ENCODE measurements around the gene SUPT6H.
"Not testable (repeated sequence)": the region's sequence is repeated elsewhere in the genome, so short reads cannot be mapped to it uniquely, and the experiment has no call there.

SUPT6H gene

DNA sequence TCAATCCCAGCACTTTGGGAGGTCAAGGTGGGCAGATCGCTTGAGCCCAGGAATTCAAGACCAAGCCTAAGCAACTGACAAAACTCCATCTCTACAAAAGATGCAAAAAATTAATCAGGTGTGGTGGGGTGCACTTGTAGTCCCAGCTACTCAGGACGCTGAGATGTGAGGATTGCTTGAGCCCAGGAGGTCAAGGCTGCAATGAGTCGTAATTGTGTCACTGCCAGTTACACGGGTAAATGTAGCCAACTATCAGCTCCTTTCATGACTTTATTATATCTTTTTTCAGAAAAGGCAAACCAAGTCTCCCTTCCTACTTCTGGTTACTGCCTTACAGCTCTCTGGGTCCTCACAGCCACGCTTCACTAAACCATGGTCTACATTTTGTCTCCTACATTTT, 4.2 kb upstream of the SUPT6H start (continued):
- TF ChIP-seq ZFP30 (CRISPR knock-in tag; IDR thresholded peaks at IDR 0.05): no peak
- no peak for TF ChIP-seq ESRRG (CRISPR knock-in tag; IDR thresholded peaks at IDR 0.05)

DNA sequence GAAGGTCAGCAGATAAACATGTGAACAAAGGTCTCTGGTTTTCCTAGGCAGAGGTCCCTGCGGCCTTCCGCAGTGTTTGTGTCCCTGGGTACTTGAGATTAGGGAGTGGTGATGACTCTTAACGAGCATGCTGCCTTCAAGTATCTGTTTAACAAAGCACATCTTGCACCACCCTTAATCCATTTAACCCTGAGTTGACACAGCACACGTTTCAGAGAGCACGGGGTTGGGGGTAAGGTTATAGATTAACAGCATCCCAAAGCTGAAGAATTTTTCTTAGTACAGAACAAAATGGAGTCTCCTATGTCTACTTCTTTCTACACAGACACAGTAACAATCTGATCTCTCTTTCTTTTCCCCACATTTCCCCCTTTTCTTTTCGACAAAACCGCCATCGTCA, 3.7 kb upstream of the SUPT6H start:
- ATAC-seq: not testable (repeated sequence)

DNA sequence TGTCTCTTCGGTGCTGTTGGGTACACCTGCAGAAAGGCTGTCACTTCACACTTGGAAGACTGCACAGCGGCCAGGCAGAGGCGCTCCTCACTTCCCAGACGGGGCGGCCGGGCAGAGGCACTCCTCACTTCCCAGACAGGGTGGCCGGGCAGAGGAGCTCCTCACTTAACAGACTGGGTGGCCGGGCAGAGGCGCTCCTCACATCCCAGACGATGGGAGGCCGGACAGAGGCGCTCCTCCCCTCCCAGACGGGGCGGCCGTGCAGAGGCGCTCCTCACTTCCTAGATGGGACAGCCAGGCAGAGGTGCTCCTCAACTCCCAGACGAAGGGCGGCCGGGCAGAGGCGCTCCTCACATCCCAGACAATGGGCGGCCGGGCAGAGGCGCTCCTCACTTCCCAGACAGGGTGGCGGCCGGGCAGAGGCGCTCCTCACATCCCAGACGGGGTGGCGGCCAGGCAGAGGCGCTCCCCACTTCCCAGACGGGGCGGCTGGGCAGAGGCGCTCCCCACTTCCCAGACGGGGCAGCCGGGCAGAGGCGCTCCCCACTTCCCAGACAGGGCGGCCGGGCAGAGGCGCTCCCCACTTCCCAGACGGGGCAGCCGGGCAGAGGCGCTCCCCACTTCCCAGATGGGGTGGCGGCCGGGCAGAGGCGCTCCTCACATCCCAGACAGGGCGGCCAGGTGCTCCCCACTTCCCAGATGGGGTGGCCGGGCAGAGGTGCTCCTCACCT, 3.1 kb upstream of the SUPT6H start:
- ATAC-seq: not testable (repeated sequence)

DNA sequence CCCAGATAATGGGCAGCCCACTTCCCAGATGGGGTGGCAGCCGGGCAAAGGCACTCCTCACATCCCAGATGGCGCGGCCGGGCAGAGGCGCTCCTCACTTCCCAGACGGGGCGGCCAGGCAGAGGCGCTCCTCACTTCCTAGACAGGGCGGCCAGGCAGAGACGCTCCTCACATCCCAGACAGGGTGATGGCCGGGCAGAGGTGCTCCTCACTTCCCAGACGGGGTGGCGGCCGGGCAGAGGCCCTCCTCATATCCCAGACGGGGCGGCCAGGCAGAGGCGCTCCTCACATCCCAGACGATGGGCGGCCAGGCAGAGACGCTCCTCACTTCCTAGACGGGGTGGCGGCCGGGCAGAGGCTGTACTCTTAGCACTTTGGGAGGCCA, 2.5 kb upstream of the SUPT6H start:
- ATAC-seq: not testable (repeated sequence)

DNA sequence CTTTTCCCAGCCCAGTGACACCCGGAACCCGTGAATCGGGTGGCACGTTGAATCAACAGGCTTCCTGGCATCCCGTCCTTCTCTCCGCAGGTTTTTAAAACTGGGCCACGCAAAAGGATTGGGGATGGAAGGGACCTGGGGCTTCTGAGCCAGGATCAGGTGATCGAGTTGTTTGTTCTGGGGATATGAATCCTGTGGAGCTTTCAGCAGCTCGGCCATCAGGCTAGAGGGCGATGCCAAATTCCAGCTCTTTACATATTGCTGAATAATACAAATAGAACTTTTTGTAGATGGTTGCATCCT, 473 bp downstream of the SUPT6H start:
- ATAC-seq: peak; percentile 36
- TF ChIP-seq GLIS3 (CRISPR knock-in tag; IDR thresholded peaks at IDR 0.05) (no peak), TCF4 (CRISPR knock-in tag; IDR thresholded peaks at IDR 0.05; ENCODE audit: borderline replicate concordance) (no peak), OSR1 (CRISPR knock-in tag; IDR thresholded peaks at IDR 0.05) (no peak), ISL1 (CRISPR knock-in tag; IDR thresholded peaks at IDR 0.05) (no peak), ZNF70 (CRISPR knock-in tag; IDR thresholded peaks at IDR 0.05) (no peak), PPARA (CRISPR knock-in tag; IDR thresholded peaks at IDR 0.05; ENCODE audit: borderline replicate concordance) (no peak), ZC3H10 (CRISPR knock-in tag; IDR thresholded peaks at IDR 0.05) (no peak), CSDC2 (CRISPR knock-in tag; IDR thresholded peaks at IDR 0.05) (no peak), SNAI2 (CRISPR knock-in tag; IDR thresholded peaks at IDR 0.05) (no peak), TOX (CRISPR knock-in tag; IDR thresholded peaks at IDR 0.05; ENCODE audit: borderline replicate concordance) (no peak), BACH2 (CRISPR knock-in tag; IDR thresholded peaks at IDR 0.05; ENCODE audit: borderline replicate concordance) (no peak), ARNTL (CRISPR knock-in tag; IDR thresholded peaks at IDR 0.05; ENCODE audit: borderline replicate concordance, low read depth) (no peak), ZNF8 (CRISPR knock-in tag; IDR thresholded peaks at IDR 0.05) (no peak), ZNF565 (CRISPR knock-in tag; conservative IDR thresholded peaks at IDR 0.05; ENCODE audit: low read depth) (no peak), ZFP30 (CRISPR knock-in tag; IDR thresholded peaks at IDR 0.05) (no peak), ZFP3 (CRISPR knock-in tag; IDR thresholded peaks at IDR 0.05) (no peak)
- TF ChIP-seq, protein P1, sequence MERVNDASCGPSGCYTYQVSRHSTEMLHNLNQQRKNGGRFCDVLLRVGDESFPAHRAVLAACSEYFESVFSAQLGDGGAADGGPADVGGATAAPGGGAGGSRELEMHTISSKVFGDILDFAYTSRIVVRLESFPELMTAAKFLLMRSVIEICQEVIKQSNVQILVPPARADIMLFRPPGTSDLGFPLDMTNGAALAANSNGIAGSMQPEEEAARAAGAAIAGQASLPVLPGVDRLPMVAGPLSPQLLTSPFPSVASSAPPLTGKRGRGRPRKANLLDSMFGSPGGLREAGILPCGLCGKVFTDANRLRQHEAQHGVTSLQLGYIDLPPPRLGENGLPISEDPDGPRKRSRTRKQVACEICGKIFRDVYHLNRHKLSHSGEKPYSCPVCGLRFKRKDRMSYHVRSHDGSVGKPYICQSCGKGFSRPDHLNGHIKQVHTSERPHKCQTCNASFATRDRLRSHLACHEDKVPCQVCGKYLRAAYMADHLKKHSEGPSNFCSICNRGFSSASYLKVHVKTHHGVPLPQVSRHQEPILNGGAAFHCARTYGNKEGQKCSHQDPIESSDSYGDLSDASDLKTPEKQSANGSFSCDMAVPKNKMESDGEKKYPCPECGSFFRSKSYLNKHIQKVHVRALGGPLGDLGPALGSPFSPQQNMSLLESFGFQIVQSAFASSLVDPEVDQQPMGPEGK (CRISPR knock-in tag; IDR thresholded peaks at IDR 0.05; ENCODE audit: borderline replicate concordance): no peak
- TF ChIP-seq, protein P2, sequence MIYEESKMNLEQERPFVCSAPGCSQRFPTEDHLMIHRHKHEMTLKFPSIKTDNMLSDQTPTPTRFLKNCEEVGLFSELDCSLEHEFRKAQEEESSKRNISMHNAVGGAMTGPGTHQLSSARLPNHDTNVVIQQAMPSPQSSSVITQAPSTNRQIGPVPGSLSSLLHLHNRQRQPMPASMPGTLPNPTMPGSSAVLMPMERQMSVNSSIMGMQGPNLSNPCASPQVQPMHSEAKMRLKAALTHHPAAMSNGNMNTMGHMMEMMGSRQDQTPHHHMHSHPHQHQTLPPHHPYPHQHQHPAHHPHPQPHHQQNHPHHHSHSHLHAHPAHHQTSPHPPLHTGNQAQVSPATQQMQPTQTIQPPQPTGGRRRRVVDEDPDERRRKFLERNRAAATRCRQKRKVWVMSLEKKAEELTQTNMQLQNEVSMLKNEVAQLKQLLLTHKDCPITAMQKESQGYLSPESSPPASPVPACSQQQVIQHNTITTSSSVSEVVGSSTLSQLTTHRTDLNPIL (CRISPR knock-in tag; IDR thresholded peaks at IDR 0.05; ENCODE audit: low read depth): no peak
- TF ChIP-seq, protein P3, sequence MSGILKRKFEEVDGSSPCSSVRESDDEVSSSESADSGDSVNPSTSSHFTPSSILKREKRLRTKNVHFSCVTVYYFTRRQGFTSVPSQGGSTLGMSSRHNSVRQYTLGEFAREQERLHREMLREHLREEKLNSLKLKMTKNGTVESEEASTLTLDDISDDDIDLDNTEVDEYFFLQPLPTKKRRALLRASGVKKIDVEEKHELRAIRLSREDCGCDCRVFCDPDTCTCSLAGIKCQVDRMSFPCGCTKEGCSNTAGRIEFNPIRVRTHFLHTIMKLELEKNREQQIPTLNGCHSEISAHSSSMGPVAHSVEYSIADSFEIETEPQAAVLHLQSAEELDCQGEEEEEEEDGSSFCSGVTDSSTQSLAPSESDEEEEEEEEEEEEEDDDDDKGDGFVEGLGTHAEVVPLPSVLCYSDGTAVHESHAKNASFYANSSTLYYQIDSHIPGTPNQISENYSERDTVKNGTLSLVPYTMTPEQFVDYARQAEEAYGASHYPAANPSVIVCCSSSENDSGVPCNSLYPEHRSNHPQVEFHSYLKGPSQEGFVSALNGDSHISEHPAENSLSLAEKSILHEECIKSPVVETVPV (CRISPR knock-in tag; IDR thresholded peaks at IDR 0.05): no peak
- TF ChIP-seq, protein P4, sequence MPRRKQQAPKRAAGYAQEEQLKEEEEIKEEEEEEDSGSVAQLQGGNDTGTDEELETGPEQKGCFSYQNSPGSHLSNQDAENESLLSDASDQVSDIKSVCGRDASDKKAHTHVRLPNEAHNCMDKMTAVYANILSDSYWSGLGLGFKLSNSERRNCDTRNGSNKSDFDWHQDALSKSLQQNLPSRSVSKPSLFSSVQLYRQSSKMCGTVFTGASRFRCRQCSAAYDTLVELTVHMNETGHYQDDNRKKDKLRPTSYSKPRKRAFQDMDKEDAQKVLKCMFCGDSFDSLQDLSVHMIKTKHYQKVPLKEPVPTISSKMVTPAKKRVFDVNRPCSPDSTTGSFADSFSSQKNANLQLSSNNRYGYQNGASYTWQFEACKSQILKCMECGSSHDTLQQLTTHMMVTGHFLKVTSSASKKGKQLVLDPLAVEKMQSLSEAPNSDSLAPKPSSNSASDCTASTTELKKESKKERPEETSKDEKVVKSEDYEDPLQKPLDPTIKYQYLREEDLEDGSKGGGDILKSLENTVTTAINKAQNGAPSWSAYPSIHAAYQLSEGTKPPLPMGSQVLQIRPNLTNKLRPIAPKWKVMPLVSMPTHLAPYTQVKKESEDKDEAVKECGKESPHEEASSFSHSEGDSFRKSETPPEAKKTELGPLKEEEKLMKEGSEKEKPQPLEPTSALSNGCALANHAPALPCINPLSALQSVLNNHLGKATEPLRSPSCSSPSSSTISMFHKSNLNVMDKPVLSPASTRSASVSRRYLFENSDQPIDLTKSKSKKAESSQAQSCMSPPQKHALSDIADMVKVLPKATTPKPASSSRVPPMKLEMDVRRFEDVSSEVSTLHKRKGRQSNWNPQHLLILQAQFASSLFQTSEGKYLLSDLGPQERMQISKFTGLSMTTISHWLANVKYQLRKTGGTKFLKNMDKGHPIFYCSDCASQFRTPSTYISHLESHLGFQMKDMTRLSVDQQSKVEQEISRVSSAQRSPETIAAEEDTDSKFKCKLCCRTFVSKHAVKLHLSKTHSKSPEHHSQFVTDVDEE (CRISPR knock-in tag; IDR thresholded peaks at IDR 0.05): no peak
